Measurements from ENCODE around the gene CCNB3.

GRCh38 chrX:50333308-50333707, 128.7 kb downstream of the CCNB3 start:
- no peak for TF ChIP-seq CTCF (IDR thresholded peaks at IDR 0.05)
- TF ChIP-seq POLR2A (IDR thresholded peaks at IDR 0.05) = no peak
- TF ChIP-seq POLR2AphosphoS5 (IDR thresholded peaks at IDR 0.05) = no peak

Measured in breast epithelium (tissue), 3 donors.